H9 (cell line): ENCODE data around the gene MED23. TPM values are rescaled to one million over a fixed set of nuclear protein-coding genes. Genes with fewer than 3 reads are reported as not detected.

Experiments
- DNase-seq: peaks from one replicate; pipeline ENCODE4 v3.0.0-alpha.2; 2017
- H2AFZ ChIP-seq: one replicate; pipeline ENCODE4 v1.6.1; 2013; ENCODE audit warnings: mild to moderate bottlenecking, low read length, control low read depth, moderate library complexity
- H2AK5ac ChIP-seq: 2 replicates; pipeline ENCODE4 v1.6.1; 2013; ENCODE audit warnings: low read length, control low read depth, mixed read lengths; ENCODE audit not compliant: insufficient read length
- H2BK120ac ChIP-seq: one replicate; pipeline ENCODE4 v1.6.1; 2013; ENCODE audit warnings: low read depth, mild to moderate bottlenecking, low read length, control low read depth, inconsistent platforms; ENCODE audit not compliant: poor library complexity, severe bottlenecking
- H2BK12ac ChIP-seq: 2 replicates; pipeline ENCODE4 v1.6.1; 2013; ENCODE audit warnings: low read length, control low read depth, mixed read lengths, low read depth; ENCODE audit not compliant: insufficient read length
- H2BK15ac ChIP-seq: 2 replicates; pipeline ENCODE4 v1.6.1; 2013; ENCODE audit warnings: low read depth, low read length, control low read depth
- H2BK20ac ChIP-seq: one replicate; pipeline ENCODE4 v1.6.1; 2013; ENCODE audit warnings: low read depth, mild to moderate bottlenecking, low read length, control low read depth, inconsistent platforms; ENCODE audit not compliant: poor library complexity, severe bottlenecking
- H2BK5ac ChIP-seq: 2 replicates; pipeline ENCODE4 v1.6.1; 2013; ENCODE audit warnings: low read length, control low read depth, mixed read lengths; ENCODE audit not compliant: insufficient read length
- H3K14ac ChIP-seq: 2 replicates; pipeline ENCODE4 v1.6.1; 2013; ENCODE audit warnings: low read length, control low read depth; ENCODE audit not compliant: insufficient read depth
- H3K18ac ChIP-seq: 2 replicates; pipeline ENCODE4 v1.6.1; 2013; ENCODE audit warnings: low read depth, mild to moderate bottlenecking, mixed read lengths, low read length, control low read depth; ENCODE audit not compliant: insufficient read length
- H3K23ac ChIP-seq: 2 replicates; pipeline ENCODE4 v1.6.1; 2013; ENCODE audit warnings: low read length, control low read depth, mixed read lengths, low read depth; ENCODE audit not compliant: insufficient read length
- H3K23me2 ChIP-seq: 2 replicates; pipeline ENCODE4 v1.6.1; 2013; ENCODE audit warnings: low read depth, mild to moderate bottlenecking, mixed read lengths, low read length, control low read depth; ENCODE audit not compliant: insufficient read length, poor library complexity, severe bottlenecking
- H3K27ac ChIP-seq: 2 replicates; pipeline ENCODE4 v1.5.1; 2013; ENCODE audit warnings: low read length, control low read depth, mixed read lengths, low read depth; ENCODE audit not compliant: insufficient read length
- H3K27me3 ChIP-seq: 2 replicates; pipeline ENCODE4 v1.6.1; 2013; ENCODE audit warnings: low read length, control low read depth, inconsistent platforms; ENCODE audit not compliant: insufficient read depth
- H3K4ac ChIP-seq: 2 replicates; pipeline ENCODE4 v1.6.1; 2013; ENCODE audit warnings: low read depth, mild to moderate bottlenecking, control low read depth, inconsistent platforms, low read length, moderate library complexity
- H3K4me1 ChIP-seq: 2 replicates; pipeline ENCODE4 v1.6.1; 2013; ENCODE audit warnings: low read length, control low read depth, inconsistent platforms; ENCODE audit not compliant: insufficient read depth
- H3K4me2 ChIP-seq: 2 replicates; pipeline ENCODE4 v1.6.1; 2013; ENCODE audit warnings: low read length, control low read depth, mixed read lengths; ENCODE audit not compliant: insufficient read length, insufficient read depth
- H3K56ac ChIP-seq: 2 replicates; pipeline ENCODE4 v1.6.1; 2013; ENCODE audit warnings: low read depth, mild to moderate bottlenecking, mixed read lengths, low read length, control low read depth; ENCODE audit not compliant: insufficient read length
- H3K79me1 ChIP-seq: 2 replicates; pipeline ENCODE4 v1.6.1; 2013; ENCODE audit warnings: low read depth, mild to moderate bottlenecking, moderate library complexity, low read length, control low read depth, inconsistent platforms; ENCODE audit not compliant: insufficient read depth, poor library complexity, severe bottlenecking
- H3K79me2 ChIP-seq: 2 replicates; pipeline ENCODE4 v1.6.1; 2013; ENCODE audit warnings: low read length, control low read depth, inconsistent platforms; ENCODE audit not compliant: insufficient read depth
- H3K9ac ChIP-seq: 2 replicates; pipeline ENCODE4 v1.6.1; 2013; ENCODE audit warnings: low read length, control low read depth, mixed read lengths; ENCODE audit not compliant: insufficient read length; ENCODE audit errors: extremely low read depth
- H3K9me3 ChIP-seq: one replicate; pipeline ENCODE4 v1.6.1; 2013; ENCODE audit warnings: low read depth, low read length, inconsistent platforms; ENCODE audit not compliant: control insufficient read depth
- H3T11ph ChIP-seq: one replicate; pipeline ENCODE4 v1.6.1; 2013; ENCODE audit warnings: mild to moderate bottlenecking, low read length, control low read depth, inconsistent platforms
- H4K20me1 ChIP-seq: one replicate; pipeline ENCODE4 v1.6.1; 2013; ENCODE audit not compliant: control insufficient read depth, insufficient read length, insufficient read depth
- H4K5ac ChIP-seq: 2 replicates; pipeline ENCODE4 v1.6.1; 2013; ENCODE audit warnings: low read depth, mild to moderate bottlenecking, mixed read lengths, low read length, control low read depth; ENCODE audit not compliant: insufficient read length
- H4K8ac ChIP-seq: replicated peaks from 2 replicates; pipeline ENCODE4 v1.6.1; 2013; ENCODE audit warnings: low read length, control low read depth, mixed read lengths, low read depth; ENCODE audit not compliant: insufficient read length
- H4K91ac ChIP-seq: 2 replicates; pipeline ENCODE4 v1.6.1; 2013; ENCODE audit warnings: low read depth, mild to moderate bottlenecking, moderate library complexity, mixed read lengths, low read length, control low read depth; ENCODE audit not compliant: insufficient read length
- H3K27ac Mint-ChIP-seq, 3 experiments: 2 replicates in 2 of 3; 3 replicates in 1 of 3; pipeline ENCODE4 v1.8.0; 2020 to 2021; ENCODE audit warnings: mixed read lengths in 3 of 3, mild to moderate bottlenecking in 1 of 3, moderate library complexity in 1 of 3
- H3K27me3 Mint-ChIP-seq: 2 replicates; pipeline ENCODE4 v1.8.0; 2021; ENCODE audit warnings: low read depth, mild to moderate bottlenecking, moderate library complexity, mixed read lengths
- H3K36me3 Mint-ChIP-seq, 3 experiments: 2 replicates in 2 of 3; 3 replicates in 1 of 3; pipeline ENCODE4 v1.8.0; 2020 to 2021; ENCODE audit warnings: low read depth in 3 of 3, mixed read lengths in 3 of 3; ENCODE audit not compliant: insufficient read depth in 1 of 3
- H3K4me1 Mint-ChIP-seq, 2 experiments: 2 replicates each; pipeline ENCODE4 v1.8.0; 2020; ENCODE audit warnings: mixed read lengths in 2 of 2
- H3K4me3 Mint-ChIP-seq, 2 experiments: 2 replicates in 1 of 2; 3 replicates in 1 of 2; pipeline ENCODE4 v1.8.0; 2020 to 2021; ENCODE audit warnings: mild to moderate bottlenecking in 2 of 2, mixed read lengths in 2 of 2, moderate library complexity in 1 of 2
- H3K9me3 Mint-ChIP-seq, 2 experiments: 2 replicates in 1 of 2; 3 replicates in 1 of 2; pipeline ENCODE4 v1.8.0; 2020; ENCODE audit warnings: mild to moderate bottlenecking in 2 of 2, mixed read lengths in 2 of 2, moderate library complexity in 1 of 2
- WGBS: extraction: QIAGEN DNeasy Blood & Tissue Kit; methylation state at CpG from one replicate; pipeline ENCODE4 v1.1.7; 2013; ENCODE audit warnings: missing lambda C conversion rate, low lambda C conversion rate, mixed read lengths; ENCODE audit not compliant: insufficient read length; ENCODE audit errors: extremely low coverage; 5-methylcytosine and 5-hydroxymethylcytosine counted together
- total RNA-seq: library from RNA; stranded (reverse); gene quantifications from 2 replicates; pipeline ENCODE4 v1.2.1, GENCODE V29; 2021
- TF ChIP-seq, protein P1 (sequence below): fragments of 200-600 bp; sonication (generic); conservative IDR thresholded peaks from 3 replicates; pipeline ENCODE4 v1.8.0; 2021; ENCODE audit warnings: antibody characterized with exemption, mild to moderate bottlenecking

The MED23 gene
- total RNA-seq, 1 experiment from 2014 or later: 16.2 TPM

DNA sequence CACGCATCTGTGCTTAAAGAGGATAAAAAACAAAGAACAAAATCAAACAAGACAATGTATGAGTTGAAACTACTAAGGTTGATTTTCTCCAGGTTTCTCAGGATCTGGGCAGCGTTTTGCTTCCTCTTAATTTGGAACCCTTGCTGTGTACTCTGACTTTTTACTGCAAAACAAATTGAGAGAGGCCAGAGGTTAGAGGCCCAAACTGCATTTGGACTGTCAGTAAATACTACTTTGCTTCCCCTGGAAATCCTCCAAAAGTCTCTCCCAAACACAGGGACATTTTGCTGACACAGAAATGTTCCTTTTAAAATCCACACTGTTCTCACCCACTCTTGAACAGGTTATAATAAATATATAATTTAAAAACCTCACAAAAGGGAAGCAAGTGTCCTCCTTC is 53.9 kb downstream of the MED23 start:
- no peak overlapping the region for H3K4me3 Mint-ChIP-seq
- Histone ChIP-seq H2BK15ac (no peak overlapping the region), H3K79me1 (no peaks in the 10 kb centered on the region), H3K4me2 (no peak overlapping the region), H4K20me1 (no peaks in the 10 kb centered on the region), H3K4ac (no peak overlapping the region), H4K8ac (no peak overlapping the region), H4K5ac (no peak overlapping the region), H3T11ph (no peak overlapping the region), H2BK20ac (no peak overlapping the region), H2AK5ac (no peak overlapping the region), H3K27ac (no peak overlapping the region), H3K9me3 (no peaks in the 10 kb centered on the region), H3K4me1 (peaks cover 5% of the 10 kb centered on the region; the same call in 1 of the 2 replicates), H3K23me2 (no peaks in the 10 kb centered on the region), H3K56ac (no peak overlapping the region), H3K23ac (no peak overlapping the region), H2BK5ac (no peak overlapping the region), H3K9ac (no peak overlapping the region), H3K14ac (no peak overlapping the region), H2BK120ac (no peak overlapping the region), H2AFZ (no peak overlapping the region), H3K27me3 (no peaks in the 10 kb centered on the region), H3K18ac (no peak overlapping the region), H4K91ac (no peak overlapping the region), H2BK12ac (no peak overlapping the region), H3K79me2 (no peaks in the 10 kb centered on the region)
- no CpG with 5 or more reads among the region's 2 CpGs for WGBS
- H3K27me3 Mint-ChIP-seq: no peaks in the 10 kb centered on the region
- H3K9me3 Mint-ChIP-seq: no peaks in the 10 kb centered on the region
- TF ChIP-seq, protein P1, sequence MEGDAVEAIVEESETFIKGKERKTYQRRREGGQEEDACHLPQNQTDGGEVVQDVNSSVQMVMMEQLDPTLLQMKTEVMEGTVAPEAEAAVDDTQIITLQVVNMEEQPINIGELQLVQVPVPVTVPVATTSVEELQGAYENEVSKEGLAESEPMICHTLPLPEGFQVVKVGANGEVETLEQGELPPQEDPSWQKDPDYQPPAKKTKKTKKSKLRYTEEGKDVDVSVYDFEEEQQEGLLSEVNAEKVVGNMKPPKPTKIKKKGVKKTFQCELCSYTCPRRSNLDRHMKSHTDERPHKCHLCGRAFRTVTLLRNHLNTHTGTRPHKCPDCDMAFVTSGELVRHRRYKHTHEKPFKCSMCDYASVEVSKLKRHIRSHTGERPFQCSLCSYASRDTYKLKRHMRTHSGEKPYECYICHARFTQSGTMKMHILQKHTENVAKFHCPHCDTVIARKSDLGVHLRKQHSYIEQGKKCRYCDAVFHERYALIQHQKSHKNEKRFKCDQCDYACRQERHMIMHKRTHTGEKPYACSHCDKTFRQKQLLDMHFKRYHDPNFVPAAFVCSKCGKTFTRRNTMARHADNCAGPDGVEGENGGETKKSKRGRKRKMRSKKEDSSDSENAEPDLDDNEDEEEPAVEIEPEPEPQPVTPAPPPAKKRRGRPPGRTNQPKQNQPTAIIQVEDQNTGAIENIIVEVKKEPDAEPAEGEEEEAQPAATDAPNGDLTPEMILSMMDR: no peak
- H3K4me1 Mint-ChIP-seq: peaks cover 11 to 17% of the 10 kb centered on the region in 2 experiments
- DNase-seq: no peak
- no peaks in the 10 kb centered on the region for H3K36me3 Mint-ChIP-seq
- H3K27ac Mint-ChIP-seq: no peak overlapping the region
